ENCODE measurements around the gene GDPD4. TPM values are rescaled to one million over a fixed set of nuclear protein-coding genes. Genes with fewer than 3 reads are reported as not detected.

Gene GDPD4
- total RNA-seq, 1 donor from 2014 or later: not detected

- no peak for DNase-seq (ENCODE audit: low spot score in 2 of 2)
- Histone ChIP-seq H3K4me3 (no peak overlapping the region), H3K4me1 (no peaks in the 10 kb centered on the region), H3K9me3 (peaks cover 0 to 5% of the 10 kb centered on the region in 2 donors), H3K27me3 (no peaks in the 10 kb centered on the region), H3K36me3 (no peaks in the 10 kb centered on the region), H3K27ac (no peak overlapping the region)
- intact Hi-C loops (cut with DNase I): no loop called here
- TF ChIP-seq, protein P1, sequence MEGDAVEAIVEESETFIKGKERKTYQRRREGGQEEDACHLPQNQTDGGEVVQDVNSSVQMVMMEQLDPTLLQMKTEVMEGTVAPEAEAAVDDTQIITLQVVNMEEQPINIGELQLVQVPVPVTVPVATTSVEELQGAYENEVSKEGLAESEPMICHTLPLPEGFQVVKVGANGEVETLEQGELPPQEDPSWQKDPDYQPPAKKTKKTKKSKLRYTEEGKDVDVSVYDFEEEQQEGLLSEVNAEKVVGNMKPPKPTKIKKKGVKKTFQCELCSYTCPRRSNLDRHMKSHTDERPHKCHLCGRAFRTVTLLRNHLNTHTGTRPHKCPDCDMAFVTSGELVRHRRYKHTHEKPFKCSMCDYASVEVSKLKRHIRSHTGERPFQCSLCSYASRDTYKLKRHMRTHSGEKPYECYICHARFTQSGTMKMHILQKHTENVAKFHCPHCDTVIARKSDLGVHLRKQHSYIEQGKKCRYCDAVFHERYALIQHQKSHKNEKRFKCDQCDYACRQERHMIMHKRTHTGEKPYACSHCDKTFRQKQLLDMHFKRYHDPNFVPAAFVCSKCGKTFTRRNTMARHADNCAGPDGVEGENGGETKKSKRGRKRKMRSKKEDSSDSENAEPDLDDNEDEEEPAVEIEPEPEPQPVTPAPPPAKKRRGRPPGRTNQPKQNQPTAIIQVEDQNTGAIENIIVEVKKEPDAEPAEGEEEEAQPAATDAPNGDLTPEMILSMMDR (IDR thresholded peaks at IDR 0.05): no peak
Observed at GRCh38 chr11:77252555-77253270, 48.8 kb downstream of the GDPD4 start.

GRCh38 chr11:77250881-77251640 is 50.4 kb downstream of the GDPD4 start:
- intact Hi-C loops (cut with DNase I): no loop called here
- H3K36me3 ChIP-seq: no peaks in the 10 kb centered on the region
- no peaks in the 10 kb centered on the region for H3K4me1 ChIP-seq
- TF ChIP-seq, protein P1 (IDR thresholded peaks at IDR 0.05): no peak
- peaks cover 0 to 5% of the 10 kb centered on the region in 2 donors for H3K9me3 ChIP-seq
- no peak for DNase-seq (ENCODE audit: low spot score in 2 of 2)
- no peaks in the 10 kb centered on the region for H3K27me3 ChIP-seq
- no peak overlapping the region for H3K4me3 ChIP-seq
- no peak overlapping the region for H3K27ac ChIP-seq

GRCh38 chr11:77249427-77249826 is 52.1 kb downstream of the GDPD4 start:
- Histone ChIP-seq H3K36me3 (no peaks in the 10 kb centered on the region), H3K4me3 (no peak overlapping the region), H3K4me1 (no peaks in the 10 kb centered on the region), H3K9me3 (peaks cover 0 to 5% of the 10 kb centered on the region in 2 donors), H3K27me3 (no peaks in the 10 kb centered on the region), H3K27ac (no peak overlapping the region)
- intact Hi-C loops (cut with DNase I): no loop called here
- DNase-seq (ENCODE audit: low spot score in 2 of 2): no peak
- TF ChIP-seq, protein P1 (IDR thresholded peaks at IDR 0.05): no peak

DNA sequence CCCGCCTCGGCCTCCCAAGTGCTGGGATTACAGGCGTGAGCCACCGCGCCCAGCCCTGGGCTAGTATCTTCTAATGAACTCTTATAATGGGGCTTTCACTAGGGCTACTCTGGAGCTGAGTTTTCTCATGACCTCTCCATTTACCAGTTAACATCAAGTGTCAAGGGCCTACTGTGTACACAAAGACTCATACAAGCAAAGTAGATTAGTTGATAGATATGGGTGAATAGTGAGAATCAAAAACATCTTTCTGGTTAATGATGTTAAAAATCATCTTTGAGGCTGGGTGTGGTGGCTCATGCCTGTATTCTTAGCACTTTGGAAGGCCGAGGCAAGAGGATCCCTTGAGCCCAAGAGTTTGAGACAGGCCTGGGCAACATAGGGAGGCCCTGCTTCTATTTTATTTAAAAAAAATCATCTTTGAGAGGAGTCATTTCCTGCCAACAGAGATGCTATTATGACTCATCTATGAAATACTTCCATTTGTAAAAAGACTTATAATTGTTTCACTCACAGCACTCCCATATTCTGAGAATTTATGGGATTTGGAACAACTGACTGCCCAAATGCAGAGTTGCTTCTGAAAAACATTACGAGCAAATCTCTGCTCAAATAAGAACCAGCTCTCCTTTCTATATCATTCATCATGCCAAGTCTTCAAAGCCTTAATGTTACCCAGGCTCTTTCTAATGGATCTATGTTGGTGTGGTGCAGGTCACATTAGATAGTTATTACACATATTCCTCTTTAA is 57.0 kb downstream of the GDPD4 start:
- H3K9me3 ChIP-seq: no peaks in the 10 kb centered on the region
- no peak overlapping the region for H3K27ac ChIP-seq
- TF ChIP-seq, protein P1 (IDR thresholded peaks at IDR 0.05): no peak
- H3K27me3 ChIP-seq: no peaks in the 10 kb centered on the region
- no peak for DNase-seq (ENCODE audit: low spot score in 2 of 2)
- H3K36me3 ChIP-seq: no peaks in the 10 kb centered on the region
- intact Hi-C loops (cut with DNase I): no loop called here
- no peak overlapping the region for H3K4me3 ChIP-seq
- no peaks in the 10 kb centered on the region for H3K4me1 ChIP-seq

GRCh38 chr11:77236901-77237300 is 64.6 kb downstream of the GDPD4 start:
- Histone ChIP-seq H3K27me3 (no peaks in the 10 kb centered on the region), H3K4me3 (no peak overlapping the region), H3K4me1 (no peaks in the 10 kb centered on the region), H3K36me3 (no peaks in the 10 kb centered on the region), H3K27ac (no peak overlapping the region), H3K9me3 (no peaks in the 10 kb centered on the region)
- TF ChIP-seq, protein P1 (IDR thresholded peaks at IDR 0.05): no peak
- DNase-seq (ENCODE audit: low spot score in 2 of 2): no peak
- intact Hi-C loops (cut with DNase I): no loop called here

Data from ascending aorta (tissue), 2 donors.